Measurements from ENCODE around the gene PSME2. TPM values are rescaled to one million over a fixed set of nuclear protein-coding genes. Genes with fewer than 3 reads are reported as not detected.
A peak's percentile ranks its signal among the peaks of the same experiment; 100 is the strongest.

PSME2 gene
- total RNA-seq, 1 donor from 2014 or later: 285 TPM

DNA sequence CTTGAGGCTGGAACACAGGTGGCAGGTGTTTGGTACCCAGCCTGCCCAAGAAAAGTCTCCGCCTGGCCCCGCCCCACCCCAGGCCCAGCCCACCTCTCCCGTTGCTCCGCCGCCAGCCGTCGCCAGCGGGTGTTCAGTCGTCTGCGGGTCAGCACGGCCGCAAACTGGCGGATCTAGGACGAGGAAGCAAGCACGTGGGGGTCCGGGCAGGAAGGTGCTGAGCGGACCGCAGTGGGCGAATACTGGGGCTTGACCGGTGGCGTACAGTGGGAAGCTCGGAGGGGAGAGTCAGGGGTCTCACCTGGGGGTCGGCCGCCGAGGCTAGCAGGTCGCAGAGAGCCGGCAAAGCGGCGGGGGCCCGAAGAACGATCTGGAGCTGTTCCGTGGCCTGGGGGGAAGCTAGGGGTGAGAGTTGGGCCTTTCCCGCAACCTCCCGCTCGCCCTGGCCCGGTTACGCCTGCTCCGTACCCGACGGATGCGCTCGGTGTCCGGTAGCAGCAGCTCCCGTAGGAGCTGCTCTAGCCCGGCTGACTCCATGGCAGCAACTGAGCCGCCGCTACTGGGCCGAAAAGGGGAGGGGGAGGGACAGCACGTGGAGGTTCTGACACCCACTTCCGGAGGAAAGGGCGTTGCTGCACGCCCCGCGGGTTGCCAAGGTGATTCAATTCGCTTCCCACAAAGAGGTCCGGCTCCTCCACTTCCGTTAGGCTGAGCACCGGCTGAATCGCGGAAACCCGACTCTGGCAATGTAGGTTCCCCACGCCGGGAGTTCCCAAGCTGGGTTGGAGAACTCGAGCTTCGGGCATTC, 42.0 kb upstream of the PSME2 start, which contains the start of gene IPO4:
Gene IPO4, minus strand, starts transcription at position 566 of the 808 bp plus-strand sequence. Its CDS starts 29 bp downstream, at position 537.
- DNase-seq: peak; percentile 81
- H3K4me3 Mint-ChIP-seq: peak within 1 kb of the TSS; percentile 91
- POLR2A ChIA-PET: interaction anchor here (0.6 to 3.7 kb wide), 20 partner anchors 8 to 242 kb away, joined by 3 to 44 read pairs (median 5); partner anchors contain the start of genes CHMP4A, DCAF11, EMC9 and IRF9
- intact Hi-C loops (cut with micrococcal nuclease): loop anchor here (1.0 to 2.0 kb wide), 10 partner anchors 8 to 120 kb away; partner anchors contain the start of genes CHMP4A, DCAF11, EMC9 and GMPR2
- ATAC-seq (ENCODE audit: low read depth): peak; percentile 92
- H3K9me3 Mint-ChIP-seq: no peaks in the 10 kb centered on the region
- H3K27ac Mint-ChIP-seq: peak within 1 kb of the TSS; percentile 87
- peaks cover 68% of the 10 kb centered on the region for H3K36me3 Mint-ChIP-seq (ENCODE audit: low read depth)
- CTCF ChIA-PET: interaction anchor here (0.7 to 2.6 kb wide), 5 partner anchors 25 to 145 kb away, joined by 3 to 11 read pairs (median 5); partner anchors contain the start of genes CHMP4A, CIDEB and IRF9
- H3K27me3 Mint-ChIP-seq: no peaks in the 10 kb centered on the region
- H3K4me1 Mint-ChIP-seq: peaks cover 32% of the 10 kb centered on the region
- TF ChIP-seq, protein P1, sequence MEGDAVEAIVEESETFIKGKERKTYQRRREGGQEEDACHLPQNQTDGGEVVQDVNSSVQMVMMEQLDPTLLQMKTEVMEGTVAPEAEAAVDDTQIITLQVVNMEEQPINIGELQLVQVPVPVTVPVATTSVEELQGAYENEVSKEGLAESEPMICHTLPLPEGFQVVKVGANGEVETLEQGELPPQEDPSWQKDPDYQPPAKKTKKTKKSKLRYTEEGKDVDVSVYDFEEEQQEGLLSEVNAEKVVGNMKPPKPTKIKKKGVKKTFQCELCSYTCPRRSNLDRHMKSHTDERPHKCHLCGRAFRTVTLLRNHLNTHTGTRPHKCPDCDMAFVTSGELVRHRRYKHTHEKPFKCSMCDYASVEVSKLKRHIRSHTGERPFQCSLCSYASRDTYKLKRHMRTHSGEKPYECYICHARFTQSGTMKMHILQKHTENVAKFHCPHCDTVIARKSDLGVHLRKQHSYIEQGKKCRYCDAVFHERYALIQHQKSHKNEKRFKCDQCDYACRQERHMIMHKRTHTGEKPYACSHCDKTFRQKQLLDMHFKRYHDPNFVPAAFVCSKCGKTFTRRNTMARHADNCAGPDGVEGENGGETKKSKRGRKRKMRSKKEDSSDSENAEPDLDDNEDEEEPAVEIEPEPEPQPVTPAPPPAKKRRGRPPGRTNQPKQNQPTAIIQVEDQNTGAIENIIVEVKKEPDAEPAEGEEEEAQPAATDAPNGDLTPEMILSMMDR (IDR thresholded peaks at IDR 0.05): no peak

DNA sequence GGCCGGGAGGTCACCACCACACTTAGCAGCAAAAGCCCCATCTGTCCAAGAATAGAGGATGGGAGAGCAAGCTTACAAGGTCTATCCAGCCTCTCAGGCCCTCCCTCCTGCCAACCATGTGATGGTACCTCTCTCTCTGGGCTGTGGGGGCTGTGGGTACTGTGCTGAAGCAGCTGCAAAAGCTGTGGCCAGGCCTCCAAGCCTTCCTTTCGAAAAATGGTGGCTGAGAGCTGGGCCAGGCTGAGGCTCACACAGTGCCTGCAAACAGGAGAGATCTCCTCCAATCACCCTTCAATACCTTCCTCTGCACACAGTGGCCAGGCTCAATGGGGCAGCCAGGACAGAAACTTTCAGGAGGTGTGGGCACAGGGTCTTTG, 41.1 kb upstream of the PSME2 start:
- Mint-ChIP-seq H3K9me3 (no peaks in the 10 kb centered on the region), H3K4me1 (peaks cover 27% of the 10 kb centered on the region)

DNA sequence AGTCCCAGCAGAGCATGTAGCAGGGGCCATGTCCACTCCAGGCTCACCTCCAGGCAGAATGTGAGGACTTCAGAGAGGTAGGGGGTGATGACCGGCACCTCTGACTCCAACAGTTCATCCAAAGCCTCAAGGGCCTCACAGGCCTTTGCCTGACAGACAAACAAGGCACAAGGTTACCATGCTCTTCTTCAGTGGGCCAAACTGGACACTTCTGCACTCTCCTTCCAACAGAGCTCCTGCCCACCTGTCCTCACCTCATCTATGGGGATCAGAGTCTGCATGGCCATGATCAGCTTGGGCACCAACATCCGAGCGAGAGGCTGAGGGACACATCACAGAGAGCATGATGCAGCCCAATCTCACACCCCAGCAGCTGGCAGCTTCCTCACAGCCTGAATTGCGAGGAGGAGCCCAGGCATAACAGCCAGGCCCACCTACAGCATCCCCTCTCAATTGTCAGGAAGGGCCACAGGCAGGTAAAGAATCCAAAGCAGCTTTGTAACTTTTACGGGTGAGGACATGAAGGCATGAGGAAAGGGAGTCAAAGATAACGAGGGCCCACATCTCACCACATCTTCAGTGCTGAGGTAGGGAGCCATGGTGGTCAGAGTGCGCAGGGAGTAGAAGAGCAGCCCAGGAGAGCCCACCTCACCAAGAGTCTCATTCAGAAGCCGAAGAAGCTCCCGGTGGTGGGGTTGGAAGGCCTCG, 40.6 kb upstream of the PSME2 start:
- ChIA-PET CTCF (interaction anchor here (2.6 kb wide), 1 partner anchor 110 kb away, joined by 9 read pairs; no protein-coding TSS in a partner anchor), POLR2A (interaction anchor here (0.6 to 3.7 kb wide), 7 partner anchors 15 to 243 kb away, joined by 3 to 44 read pairs (median 4); partner anchors contain the start of genes CHMP4A, DHRS1, IRF9 and KHNYN)
- TF ChIP-seq, protein P1 (IDR thresholded peaks at IDR 0.05): no peak
- Mint-ChIP-seq H3K4me3 (peak overlapping the region; percentile 45), H3K36me3 (ENCODE audit: low read depth) (peaks cover 71% of the 10 kb centered on the region), H3K4me1 (peaks cover 23% of the 10 kb centered on the region), H3K27ac (no peak overlapping the region), H3K27me3 (no peaks in the 10 kb centered on the region), H3K9me3 (no peaks in the 10 kb centered on the region)
- intact Hi-C loops (cut with micrococcal nuclease): no loop called here
- DNase-seq (no peak), ATAC-seq (ENCODE audit: low read depth) (no peak)

More for the DNA sequence above, 41.1 kb upstream of the PSME2 start:
- ChIA-PET POLR2A (interaction anchor here (1.0 to 3.7 kb wide), 7 partner anchors 15 to 243 kb away, joined by 4 to 44 read pairs (median 11); partner anchors contain the start of genes CHMP4A, DHRS1, EMC9 and IRF9), CTCF (interaction anchor here (2.5 to 2.6 kb wide), 2 partner anchors 27 to 109 kb away, joined by 9 to 11 read pairs; partner anchors contain the start of gene IRF9)
- ATAC-seq (ENCODE audit: low read depth) (no peak), DNase-seq (no peak)
- TF ChIP-seq, protein P1 (IDR thresholded peaks at IDR 0.05): no peak
- peak overlapping the region; percentile 61 for H3K27ac Mint-ChIP-seq
- H3K27me3 Mint-ChIP-seq: no peaks in the 10 kb centered on the region
- intact Hi-C loops (cut with micrococcal nuclease): no loop called here
- H3K36me3 Mint-ChIP-seq (ENCODE audit: low read depth): peaks cover 71% of the 10 kb centered on the region
- H3K4me3 Mint-ChIP-seq: peak overlapping the region; percentile 91

DNA sequence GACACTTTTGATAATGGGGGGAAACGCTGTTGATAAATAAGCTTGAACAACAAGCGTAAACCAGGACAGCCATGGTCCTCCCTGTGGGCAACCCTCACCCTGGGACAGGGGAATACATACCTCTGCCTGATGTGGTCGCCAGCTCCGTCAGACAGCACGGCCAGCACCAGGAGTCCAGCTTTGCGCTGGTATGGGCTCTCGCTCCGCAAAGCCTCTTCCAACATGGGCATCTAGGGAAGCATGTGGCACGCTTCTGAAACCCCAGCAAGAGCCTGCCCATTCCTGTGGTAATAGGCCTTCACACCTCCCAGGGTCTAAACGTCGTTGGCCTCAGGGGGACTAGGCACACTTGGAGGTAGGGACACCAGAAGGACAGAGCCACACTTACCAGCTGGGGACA, 39.3 kb upstream of the PSME2 start:
- DNase-seq: no peak
- Mint-ChIP-seq H3K27ac (no peak overlapping the region), H3K4me1 (peaks cover 23% of the 10 kb centered on the region), H3K9me3 (no peaks in the 10 kb centered on the region), H3K4me3 (no peak overlapping the region), H3K36me3 (ENCODE audit: low read depth) (peaks cover 71% of the 10 kb centered on the region), H3K27me3 (no peaks in the 10 kb centered on the region)
- TF ChIP-seq, protein P1 (IDR thresholded peaks at IDR 0.05): no peak
- CTCF ChIA-PET: no interaction called here
- POLR2A ChIA-PET: interaction anchor here (0.6 to 3.7 kb wide), 4 partner anchors 15 to 50 kb away, joined by 3 to 44 read pairs (median 4); partner anchors contain the start of genes CHMP4A, IRF9, MDP1 and PSME1
- intact Hi-C loops (cut with micrococcal nuclease): no loop called here
- no peak for ATAC-seq (ENCODE audit: low read depth)
